Endothelial cell (in vitro differentiated cells): ENCODE data around the gene RRN3. TPM values are rescaled to one million over a fixed set of nuclear protein-coding genes. Genes with fewer than 3 reads are reported as not detected.
A peak's percentile ranks its signal among the peaks of the same experiment; 100 is the strongest.

Source experiments
- DNase-seq: peaks from one replicate; pipeline ENCODE4 v3.0.0; 2021; ENCODE audit warnings: low spot score
- H3K27ac Mint-ChIP-seq: one replicate; pipeline ENCODE4 v1.8.0; 2021; ENCODE audit warnings: mixed read lengths, inconsistent platforms; ENCODE audit not compliant: unreplicated experiment
- H3K27me3 Mint-ChIP-seq: one replicate; pipeline ENCODE4 v1.8.0; 2021; ENCODE audit warnings: mild to moderate bottlenecking, moderate library complexity, mixed read lengths, inconsistent platforms; ENCODE audit not compliant: unreplicated experiment
- H3K36me3 Mint-ChIP-seq: one replicate; pipeline ENCODE4 v1.8.0; 2021; ENCODE audit warnings: mild to moderate bottlenecking, low read depth, mixed read lengths, inconsistent platforms; ENCODE audit not compliant: unreplicated experiment
- H3K4me1 Mint-ChIP-seq: one replicate; pipeline ENCODE4 v1.8.0; 2021; ENCODE audit warnings: mild to moderate bottlenecking, mixed read lengths, inconsistent platforms; ENCODE audit not compliant: unreplicated experiment
- H3K4me3 Mint-ChIP-seq: one replicate; pipeline ENCODE4 v1.8.0; 2021; ENCODE audit warnings: mild to moderate bottlenecking, mixed read lengths, inconsistent platforms; ENCODE audit not compliant: unreplicated experiment
- H3K9me3 Mint-ChIP-seq: one replicate; pipeline ENCODE4 v1.8.0; 2021; ENCODE audit warnings: mixed read lengths, inconsistent platforms; ENCODE audit not compliant: unreplicated experiment
- total RNA-seq: library from RNA; stranded (reverse); fragmentation: NEBNext Ultra II Directional; extraction: Animal tissue kit (Norgen Biotek cat#: 25700); gene quantifications from one replicate; pipeline ENCODE4 v1.2.1, GENCODE V29; 2021; ENCODE audit not compliant: unreplicated experiment
- TF ChIP-seq, protein P1 (sequence below): fragments of 200-600 bp; sonication (generic); IDR thresholded peaks from one replicate; pipeline ENCODE4 v1.5.0; 2021; ENCODE audit warnings: antibody characterized with exemption; ENCODE audit not compliant: unreplicated experiment

The RRN3 gene
- total RNA-seq, 1 donor from 2014 or later = 18.0 TPM

DNA sequence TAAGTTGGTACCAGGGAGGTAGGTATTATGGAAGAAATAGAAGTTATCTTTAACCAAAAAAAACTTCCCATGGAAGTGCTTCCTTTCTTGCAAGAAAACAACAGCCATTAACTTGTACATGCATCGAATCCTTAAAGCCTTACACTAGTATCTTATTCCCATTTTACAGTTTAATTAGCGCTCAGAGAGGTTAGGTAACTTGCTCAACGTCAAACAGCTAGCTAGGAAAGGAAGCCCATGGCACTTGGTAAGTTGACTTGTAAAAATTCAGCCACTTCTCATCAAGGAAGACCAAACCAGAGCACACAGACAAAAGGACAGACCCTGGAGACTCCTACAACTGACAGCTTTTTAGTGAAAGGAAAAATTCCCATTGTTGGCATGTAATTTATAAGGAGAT lies 34.7 kb downstream of the RRN3 start:
- Mint-ChIP-seq H3K27ac (no peak overlapping the region), H3K27me3 (peaks cover 10% of the 10 kb centered on the region), H3K4me3 (no peak overlapping the region), H3K36me3 (peaks cover 24% of the 10 kb centered on the region), H3K9me3 (no peaks in the 10 kb centered on the region), H3K4me1 (peaks cover 26% of the 10 kb centered on the region)
- TF ChIP-seq, protein P1, sequence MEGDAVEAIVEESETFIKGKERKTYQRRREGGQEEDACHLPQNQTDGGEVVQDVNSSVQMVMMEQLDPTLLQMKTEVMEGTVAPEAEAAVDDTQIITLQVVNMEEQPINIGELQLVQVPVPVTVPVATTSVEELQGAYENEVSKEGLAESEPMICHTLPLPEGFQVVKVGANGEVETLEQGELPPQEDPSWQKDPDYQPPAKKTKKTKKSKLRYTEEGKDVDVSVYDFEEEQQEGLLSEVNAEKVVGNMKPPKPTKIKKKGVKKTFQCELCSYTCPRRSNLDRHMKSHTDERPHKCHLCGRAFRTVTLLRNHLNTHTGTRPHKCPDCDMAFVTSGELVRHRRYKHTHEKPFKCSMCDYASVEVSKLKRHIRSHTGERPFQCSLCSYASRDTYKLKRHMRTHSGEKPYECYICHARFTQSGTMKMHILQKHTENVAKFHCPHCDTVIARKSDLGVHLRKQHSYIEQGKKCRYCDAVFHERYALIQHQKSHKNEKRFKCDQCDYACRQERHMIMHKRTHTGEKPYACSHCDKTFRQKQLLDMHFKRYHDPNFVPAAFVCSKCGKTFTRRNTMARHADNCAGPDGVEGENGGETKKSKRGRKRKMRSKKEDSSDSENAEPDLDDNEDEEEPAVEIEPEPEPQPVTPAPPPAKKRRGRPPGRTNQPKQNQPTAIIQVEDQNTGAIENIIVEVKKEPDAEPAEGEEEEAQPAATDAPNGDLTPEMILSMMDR = no peak
- DNase-seq = no peak

DNA sequence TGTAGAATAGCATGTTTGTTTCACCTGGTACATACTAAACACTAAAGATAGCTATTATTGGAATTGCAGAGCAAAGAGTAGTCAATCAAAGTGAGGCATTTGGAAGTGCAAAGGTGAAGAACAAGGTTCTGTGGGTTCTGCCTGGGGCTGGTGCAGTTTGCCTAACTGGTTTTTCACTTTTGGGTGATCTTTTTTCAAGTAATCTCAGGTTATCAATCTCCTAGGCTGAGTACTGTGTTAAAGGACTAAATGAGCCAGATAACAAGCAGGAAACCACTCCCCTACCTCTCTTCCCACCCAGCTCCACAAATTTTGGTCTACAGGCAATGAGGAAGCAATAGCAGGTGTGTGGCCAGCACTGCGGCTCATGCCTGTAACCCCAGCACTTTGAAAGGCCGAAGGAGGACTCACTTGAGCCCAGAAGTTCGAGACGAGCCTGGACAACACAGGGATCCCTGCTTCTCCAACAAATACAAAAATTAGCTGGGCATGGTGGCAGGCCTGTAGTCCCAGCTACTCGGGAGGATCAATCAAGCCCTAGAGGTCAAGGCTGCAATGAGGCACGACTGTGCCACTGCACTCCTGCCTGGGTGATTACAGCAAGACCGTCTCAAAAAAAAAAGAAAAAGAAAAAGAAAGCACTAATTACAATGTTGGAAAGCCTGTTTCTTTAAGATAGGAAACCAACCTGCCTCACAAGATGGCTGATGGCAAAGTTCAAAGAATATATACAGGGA lies 36.2 kb downstream of the RRN3 start:
- H3K36me3 Mint-ChIP-seq = peaks cover 23% of the 10 kb centered on the region
- TF ChIP-seq, protein P1 = no peak
- no peak for DNase-seq
- H3K27me3 Mint-ChIP-seq = peaks cover 11% of the 10 kb centered on the region
- H3K4me3 Mint-ChIP-seq = no peak overlapping the region
- no peaks in the 10 kb centered on the region for H3K9me3 Mint-ChIP-seq
- peaks cover 31% of the 10 kb centered on the region for H3K4me1 Mint-ChIP-seq
- no peak overlapping the region for H3K27ac Mint-ChIP-seq

DNA sequence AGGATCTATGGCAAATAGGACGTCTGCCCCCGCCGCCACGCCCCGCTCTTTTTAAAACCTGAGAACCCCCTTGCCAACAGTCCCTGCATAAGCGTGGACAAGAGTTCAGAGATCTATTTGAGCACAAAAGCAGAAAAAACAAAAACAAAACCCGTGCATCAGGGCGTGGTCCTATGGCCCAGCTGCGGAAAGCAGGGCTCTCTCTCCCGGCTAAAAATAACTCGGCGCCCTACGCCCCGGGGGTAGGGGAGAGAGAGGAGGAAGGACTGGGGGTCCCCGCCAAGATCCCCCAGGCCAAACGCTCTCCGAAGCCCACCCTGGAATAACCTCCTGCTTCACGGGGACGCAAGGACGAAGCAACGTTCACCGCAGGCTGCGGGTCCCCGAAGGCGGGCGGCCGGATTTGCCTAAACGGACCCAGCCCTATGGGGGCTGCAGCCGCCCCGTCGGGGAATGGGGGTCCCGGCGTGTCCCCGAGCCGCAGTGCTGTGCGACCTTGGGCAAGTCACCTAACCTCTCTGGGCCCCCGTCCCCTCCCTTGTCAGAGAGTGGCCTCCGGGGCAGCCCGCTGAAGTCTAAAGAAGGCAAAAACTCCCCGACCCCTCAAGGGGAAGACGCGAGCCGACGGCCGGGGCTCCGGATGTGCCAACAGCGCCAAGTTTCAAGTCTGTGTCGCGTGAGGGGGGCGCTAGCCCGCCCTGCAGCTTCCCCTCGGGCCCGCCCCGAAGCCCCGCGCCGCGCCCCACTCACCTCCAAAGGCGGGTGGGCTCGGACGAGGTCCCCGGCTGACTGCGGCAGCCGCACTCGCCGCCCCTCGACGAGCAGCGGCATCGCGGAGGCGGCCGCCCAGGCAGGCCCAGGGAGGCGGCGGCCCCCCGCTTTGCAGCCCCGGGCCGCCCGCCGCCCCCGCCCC lies 38.7 kb downstream of the RRN3 start:
- no peaks in the 10 kb centered on the region for H3K9me3 Mint-ChIP-seq
- H3K27ac Mint-ChIP-seq = no peak overlapping the region
- TF ChIP-seq, protein P1 = no peak

DNA sequence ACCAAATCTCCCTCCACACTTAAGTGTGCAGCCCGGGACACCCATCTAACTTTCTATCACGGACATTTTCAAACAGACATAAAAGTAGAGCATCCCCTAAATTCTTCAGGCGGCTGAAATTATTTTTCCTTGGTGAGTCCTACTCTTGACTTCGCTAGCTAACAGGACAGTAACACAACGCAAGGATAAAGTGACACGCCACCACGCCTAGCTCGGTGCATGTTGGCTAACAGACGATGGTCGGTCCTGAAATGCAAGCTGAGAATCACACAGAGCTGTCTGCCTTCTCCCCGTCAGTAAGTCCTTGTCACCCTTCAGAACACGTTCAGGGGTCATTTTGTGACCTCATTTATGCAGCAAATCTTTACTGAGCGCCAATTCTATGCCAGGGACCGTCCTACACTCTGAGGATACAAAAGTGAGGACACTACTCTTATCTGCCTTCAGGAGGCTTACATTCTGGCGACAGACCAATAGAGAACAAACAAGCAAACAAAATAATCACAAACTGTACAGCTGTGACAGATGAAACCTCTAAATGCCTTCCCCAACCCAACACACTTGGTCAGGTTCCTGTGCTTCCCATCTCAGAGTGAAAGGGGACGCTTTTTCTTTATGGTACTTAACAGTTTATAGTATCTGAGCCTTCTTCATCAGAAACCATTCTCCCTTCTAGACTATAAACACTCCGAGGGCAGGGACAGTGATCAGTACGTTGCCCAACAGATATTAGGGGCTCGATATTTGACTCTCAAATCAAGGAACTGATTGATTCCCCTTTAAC lies 39.5 kb downstream of the RRN3 start:
- peaks cover 8% of the 10 kb centered on the region for H3K36me3 Mint-ChIP-seq
- peaks cover 11% of the 10 kb centered on the region for H3K27me3 Mint-ChIP-seq
- H3K4me1 Mint-ChIP-seq = peaks cover 21% of the 10 kb centered on the region
- no peak for DNase-seq
- H3K4me3 Mint-ChIP-seq = peak overlapping the region; percentile 96
- TF ChIP-seq, protein P1 = no peak
- no peaks in the 10 kb centered on the region for H3K9me3 Mint-ChIP-seq
- H3K27ac Mint-ChIP-seq = peak overlapping the region; percentile 18

More for the DNA sequence above, 38.7 kb downstream of the RRN3 start:
- Mint-ChIP-seq H3K4me1 (peaks cover 16% of the 10 kb centered on the region), H3K27me3 (peaks cover 11% of the 10 kb centered on the region), H3K36me3 (peaks cover 8% of the 10 kb centered on the region), H3K4me3 (peak overlapping the region; percentile 96)
- no peak for DNase-seq
